CD14-positive monocyte (primary cell): ENCODE measurements around the gene ATG10. TPM values are rescaled to one million over a fixed set of nuclear protein-coding genes. Genes with fewer than 3 reads are reported as not detected.

Source experiments
- DNase-seq, 3 donors: peaks; one replicate each; pipeline ENCODE4 v3.0.0-alpha.2; 2011 to 2022
- H2AFZ ChIP-seq: 2 replicates; pipeline ENCODE4 v1.6.0; 2012; ENCODE audit warnings: mild to moderate bottlenecking, low read depth, low read length, inconsistent platforms; ENCODE audit not compliant: insufficient read depth, poor library complexity, severe bottlenecking
- H3K27ac ChIP-seq, 2 donors: 1 replicate in 1 of 2; 2 replicates in 1 of 2; pipeline ENCODE4 v1.5.1; 2012 to 2013; ENCODE audit warnings: low read length in 2 of 2, control low read depth in 1 of 2, inconsistent platforms in 1 of 2, low read depth in 1 of 2, mild to moderate bottlenecking in 1 of 2
- H3K27me3 ChIP-seq, 2 donors: one replicate each; pipeline versions ENCODE4 v1.6.0 to v1.6.1; 2011 to 2013; ENCODE audit warnings: low read length in 2 of 2; ENCODE audit not compliant: control insufficient read depth in 2 of 2, insufficient read depth in 2 of 2
- H3K36me3 ChIP-seq, 2 donors: replicated peaks in 1 of 2; 1 replicate in 1 of 2; 2 replicates in 1 of 2; pipeline versions ENCODE4 v1.5.1 to v1.6.1; 2012 to 2013; ENCODE audit warnings: low read length in 2 of 2, control low read depth in 1 of 2, inconsistent platforms in 1 of 2, mild to moderate bottlenecking in 1 of 2; ENCODE audit not compliant: insufficient read depth in 2 of 2, control insufficient read depth in 1 of 2
- H3K4me1 ChIP-seq, 2 donors: 1 replicate in 1 of 2; 2 replicates in 1 of 2; pipeline versions ENCODE4 v1.5.1 to v1.6.1; 2012 to 2013; ENCODE audit warnings: low read length in 2 of 2, control low read depth in 1 of 2, inconsistent platforms in 1 of 2, mild to moderate bottlenecking in 1 of 2, moderate library complexity in 1 of 2; ENCODE audit not compliant: insufficient read depth in 2 of 2, control insufficient read depth in 1 of 2
- H3K4me2 ChIP-seq: replicated peaks from 2 replicates; pipeline ENCODE3; 2012; ENCODE audit warnings: low read length, moderate library complexity, mild to moderate bottlenecking; ENCODE audit not compliant: poor library complexity, severe bottlenecking; ENCODE audit errors: extremely low read depth
- H3K4me3 ChIP-seq, 3 experiments: fragments of 200-600 bp in 1 of 3; sonication (generic) in 1 of 3; replicated peaks in 1 of 3; 1 replicate in 2 of 3; 2 replicates in 1 of 3; pipeline ENCODE4 v1.5.1; 2011 to 2013; ENCODE audit warnings: low read length in 3 of 3, mild to moderate bottlenecking in 3 of 3, control low read depth in 2 of 3, low read depth in 2 of 3, inconsistent platforms in 1 of 3, moderate library complexity in 1 of 3
- H3K79me2 ChIP-seq: 2 replicates; pipeline ENCODE4 v1.6.0; 2012; ENCODE audit warnings: mild to moderate bottlenecking, control low read depth, inconsistent platforms, low read length, moderate library complexity; ENCODE audit not compliant: insufficient read depth
- H3K9ac ChIP-seq: 2 replicates; pipeline ENCODE4 v1.6.0; 2017; ENCODE audit warnings: low read length, mild to moderate bottlenecking; ENCODE audit not compliant: insufficient read depth, poor library complexity, severe bottlenecking
- H3K9me3 ChIP-seq, 2 donors: replicated peaks in 1 of 2; 1 replicate in 1 of 2; 2 replicates in 1 of 2; pipeline versions ENCODE4 v1.5.1 to v1.6.1; 2012 to 2013; ENCODE audit warnings: low read length in 2 of 2, control low read depth in 1 of 2; ENCODE audit not compliant: control insufficient read depth in 1 of 2, insufficient read depth in 1 of 2
- H4K20me1 ChIP-seq: 2 replicates; pipeline ENCODE4 v1.6.0; 2012; ENCODE audit warnings: mild to moderate bottlenecking, low read length, control low read depth, moderate library complexity; ENCODE audit not compliant: insufficient read depth
- H3K27ac Mint-ChIP-seq, 7 donors: one replicate each; pipeline ENCODE4 v1.8.0; 2020; ENCODE audit warnings: mild to moderate bottlenecking in 7 of 7, mixed read lengths in 7 of 7, moderate library complexity in 6 of 7, inconsistent platforms in 2 of 7
- H3K27me3 Mint-ChIP-seq, 3 donors: one replicate each; pipeline ENCODE4 v1.8.0; 2021 to 2022; ENCODE audit warnings: low read depth in 3 of 3, mild to moderate bottlenecking in 3 of 3, mixed read lengths in 3 of 3, moderate library complexity in 3 of 3, inconsistent platforms in 1 of 3
- H3K36me3 Mint-ChIP-seq, 2 donors: one replicate each; pipeline ENCODE4 v1.8.0; 2020; ENCODE audit warnings: mixed read lengths in 2 of 2, inconsistent platforms in 1 of 2, mild to moderate bottlenecking in 1 of 2
- H3K4me1 Mint-ChIP-seq: one replicate; pipeline ENCODE4 v1.8.0; 2020; ENCODE audit warnings: mild to moderate bottlenecking, mixed read lengths
- H3K4me3 Mint-ChIP-seq, 2 donors: one replicate each; pipeline ENCODE4 v1.8.0; 2020; ENCODE audit warnings: mild to moderate bottlenecking in 2 of 2, mixed read lengths in 2 of 2, moderate library complexity in 1 of 2
- H3K9me3 Mint-ChIP-seq, 7 donors: one replicate each; pipeline ENCODE4 v1.8.0; 2020 to 2022; ENCODE audit warnings: mixed read lengths in 7 of 7, mild to moderate bottlenecking in 6 of 7, moderate library complexity in 6 of 7, inconsistent platforms in 2 of 7
- CTCF ChIP-seq: fragments of 200-600 bp; IDR thresholded peaks from one replicate; pipeline ENCODE4 v1.8.0; 2022; ENCODE audit warnings: antibody characterized with exemption, mild to moderate bottlenecking
- WGBS: methylation state at CpG from one replicate; pipeline ENCODE4 v1.1.5; 2013; ENCODE audit warnings: missing lambda C conversion rate; ENCODE audit not compliant: insufficient coverage; 5-methylcytosine and 5-hydroxymethylcytosine counted together
- intact Hi-C, 2 donors: fragments of 100-400 bp; cut with micrococcal nuclease; formaldehyde crosslinking; loops; one replicate each; pipeline versions ENCODE4 v1.15.0 to v1.15.1; 2023
- polyA plus RNA-seq, 3 donors: library from polyadenylated mRNA; depleted of rRNA in 1 of 3; unstranded in 2 of 3; stranded (reverse) in 1 of 3; fragments of 300-500 nt in 2 of 3; fragments of >200 nt in 1 of 3; fragmentation: Illumina TruSeq in 2 of 3; gene quantifications; 1 replicate in 2 of 3; 2 replicates in 1 of 3; pipeline ENCODE4 v1.2.3, GENCODE V29; 2012 to 2021

ATG10 gene
- polyA plus RNA-seq, 3 donors = 2.1 to 7.9 (median 5.6) TPM

- H3K9ac ChIP-seq = no peak overlapping the region
- 92% methylated on average over 4 of the region's 5 CpGs for WGBS
- no peak overlapping the region for H2AFZ ChIP-seq
- Mint-ChIP-seq H3K9me3 (peaks cover 0 to 21% (median 13%) of the 10 kb centered on the region in 7 donors), H3K27ac (no peak overlapping the region), H3K4me1 (no peaks in the 10 kb centered on the region), H3K4me3 (no peak overlapping the region), H3K27me3 (no peaks in the 10 kb centered on the region), H3K36me3 (peaks cover 6 to 7% of the 10 kb centered on the region in 2 donors)
- no peaks in the 10 kb centered on the region for H3K79me2 ChIP-seq
- H3K4me1 ChIP-seq = no peaks in the 10 kb centered on the region
- H3K9me3 ChIP-seq = no peaks in the 10 kb centered on the region
- H3K4me3 ChIP-seq = no peak overlapping the region
- no peaks in the 10 kb centered on the region for H3K36me3 ChIP-seq
- no peaks in the 10 kb centered on the region for H3K27me3 ChIP-seq
- H4K20me1 ChIP-seq = no peaks in the 10 kb centered on the region
- no peak overlapping the region for H3K4me2 ChIP-seq
- TF ChIP-seq CTCF = no peak
- DNase-seq = no peak
- H3K27ac ChIP-seq = no peak overlapping the region
- intact Hi-C loops = no loop called here
These were observed 105.7 kb downstream of the ATG10 start for GRCh38 chr5:82077496-82077895.

- Histone ChIP-seq H4K20me1 (no peaks in the 10 kb centered on the region), H3K36me3 (no peaks in the 10 kb centered on the region), H3K79me2 (no peaks in the 10 kb centered on the region), H3K27me3 (no peaks in the 10 kb centered on the region), H2AFZ (no peak overlapping the region), H3K4me2 (no peak overlapping the region), H3K9ac (no peak overlapping the region), H3K4me1 (no peaks in the 10 kb centered on the region), H3K9me3 (peaks cover 10 to 14% of the 10 kb centered on the region in 2 donors), H3K27ac (no peak overlapping the region), H3K4me3 (no peak overlapping the region)
- Mint-ChIP-seq H3K36me3 (peaks cover 2 to 4% of the 10 kb centered on the region in 2 donors), H3K27me3 (peaks cover 0 to 5% (median 1%) of the 10 kb centered on the region in 3 donors), H3K27ac (no peak overlapping the region), H3K4me3 (no peak overlapping the region), H3K4me1 (no peaks in the 10 kb centered on the region), H3K9me3 (peaks cover 7 to 24% (median 16%) of the 10 kb centered on the region in 7 donors)
- intact Hi-C loops = no loop called here
- no CpG with 5 or more reads among the region's 1 CpG for WGBS
- no peak for DNase-seq
- no peak for TF ChIP-seq CTCF
These were observed 119.8 kb downstream of the ATG10 start for GRCh38 chr5:82091617-82092016.
